ENCODE data around the gene ECM2.

ECM2 gene

DNA sequence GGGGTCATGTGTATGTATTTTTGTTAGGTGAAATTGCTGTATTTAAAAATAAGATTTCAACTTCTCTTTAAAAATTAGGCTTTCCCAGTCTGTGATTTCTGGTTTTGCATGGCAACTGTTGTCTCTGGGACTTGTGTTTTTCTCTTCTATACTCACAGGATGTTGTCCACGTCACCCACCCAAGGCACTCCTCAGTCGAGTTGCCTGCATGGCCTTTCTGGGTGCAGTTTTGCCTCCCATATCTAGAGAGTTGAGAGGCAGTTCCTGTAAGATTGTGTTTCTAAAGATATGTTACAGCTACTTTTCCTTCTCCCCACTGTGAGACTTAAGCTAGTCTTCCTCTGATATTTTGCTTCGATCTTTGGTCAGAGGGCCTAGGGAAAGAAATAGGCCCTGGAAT lies 51.2 kb downstream of the ECM2 start:
- no peak overlapping the region for H3K4me3 ChIP-seq (replicated peaks; ENCODE audit: low read depth, low read length)
- DNase-seq (ENCODE audit: extremely low read depth, insufficient read length), result no peak
- no peaks in the 10 kb centered on the region for H3K27me3 ChIP-seq (replicated peaks; ENCODE audit: control insufficient read depth, insufficient read depth, low read length)
- H3K36me3 ChIP-seq (ENCODE audit: control insufficient read depth, insufficient read depth, low read length), result no peaks in the 10 kb centered on the region
- TF ChIP-seq, protein P1, sequence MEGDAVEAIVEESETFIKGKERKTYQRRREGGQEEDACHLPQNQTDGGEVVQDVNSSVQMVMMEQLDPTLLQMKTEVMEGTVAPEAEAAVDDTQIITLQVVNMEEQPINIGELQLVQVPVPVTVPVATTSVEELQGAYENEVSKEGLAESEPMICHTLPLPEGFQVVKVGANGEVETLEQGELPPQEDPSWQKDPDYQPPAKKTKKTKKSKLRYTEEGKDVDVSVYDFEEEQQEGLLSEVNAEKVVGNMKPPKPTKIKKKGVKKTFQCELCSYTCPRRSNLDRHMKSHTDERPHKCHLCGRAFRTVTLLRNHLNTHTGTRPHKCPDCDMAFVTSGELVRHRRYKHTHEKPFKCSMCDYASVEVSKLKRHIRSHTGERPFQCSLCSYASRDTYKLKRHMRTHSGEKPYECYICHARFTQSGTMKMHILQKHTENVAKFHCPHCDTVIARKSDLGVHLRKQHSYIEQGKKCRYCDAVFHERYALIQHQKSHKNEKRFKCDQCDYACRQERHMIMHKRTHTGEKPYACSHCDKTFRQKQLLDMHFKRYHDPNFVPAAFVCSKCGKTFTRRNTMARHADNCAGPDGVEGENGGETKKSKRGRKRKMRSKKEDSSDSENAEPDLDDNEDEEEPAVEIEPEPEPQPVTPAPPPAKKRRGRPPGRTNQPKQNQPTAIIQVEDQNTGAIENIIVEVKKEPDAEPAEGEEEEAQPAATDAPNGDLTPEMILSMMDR (IDR thresholded peaks at IDR 0.05; ENCODE audit: insufficient read depth, low read length, poor library complexity, severe bottlenecking), result no peak

DNA sequence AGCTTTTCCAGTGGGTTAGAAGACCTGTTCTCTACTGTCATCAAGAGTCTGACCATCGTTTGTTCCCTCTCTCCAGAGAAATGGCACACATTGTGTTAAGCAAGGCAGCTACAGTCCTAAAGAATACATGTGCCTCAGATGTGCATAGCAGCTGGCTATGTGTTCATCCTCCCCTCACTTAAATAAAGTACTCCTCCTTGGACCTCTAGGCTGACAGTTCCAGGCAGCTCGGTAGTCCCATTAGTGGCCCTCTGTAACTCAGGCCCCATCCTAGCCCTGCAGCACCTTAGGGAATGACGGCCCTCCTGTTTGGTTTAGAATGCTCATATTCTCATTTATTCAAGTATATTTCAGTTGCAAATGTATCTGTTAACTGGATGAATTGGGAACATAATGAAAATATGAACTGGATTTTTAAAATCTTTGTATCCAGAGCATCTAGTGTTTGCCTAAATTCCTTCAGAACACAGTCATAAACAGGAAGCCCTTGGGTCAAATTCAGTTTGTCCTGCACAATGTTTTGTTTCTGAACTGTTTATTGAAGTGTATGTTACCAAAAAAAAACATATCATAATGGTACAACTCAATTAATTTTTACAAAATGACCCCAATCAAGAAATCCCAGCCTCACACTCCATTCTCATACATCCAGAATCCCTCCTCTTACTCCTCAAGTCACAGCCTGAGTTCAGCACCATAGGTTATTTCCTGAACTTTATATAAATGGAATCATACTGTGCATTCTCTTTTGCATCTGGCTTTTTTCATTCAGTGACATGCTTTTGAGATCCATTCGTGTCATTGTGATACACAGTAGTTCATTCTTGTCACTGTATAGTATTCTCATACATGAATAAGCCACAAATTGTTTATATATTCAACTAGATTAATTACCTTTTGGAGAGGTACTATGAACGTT lies 51.9 kb downstream of the ECM2 start:
- no peak for DNase-seq (ENCODE audit: extremely low read depth, insufficient read length)
- no peaks in the 10 kb centered on the region for H3K27me3 ChIP-seq (replicated peaks; ENCODE audit: control insufficient read depth, insufficient read depth, low read length)
- TF ChIP-seq, protein P1 (IDR thresholded peaks at IDR 0.05; ENCODE audit: insufficient read depth, low read length, poor library complexity, severe bottlenecking), result no peak
- no peaks in the 10 kb centered on the region for H3K36me3 ChIP-seq (ENCODE audit: control insufficient read depth, insufficient read depth, low read length)
- H3K4me3 ChIP-seq (replicated peaks; ENCODE audit: low read depth, low read length), result no peak overlapping the region

DNA sequence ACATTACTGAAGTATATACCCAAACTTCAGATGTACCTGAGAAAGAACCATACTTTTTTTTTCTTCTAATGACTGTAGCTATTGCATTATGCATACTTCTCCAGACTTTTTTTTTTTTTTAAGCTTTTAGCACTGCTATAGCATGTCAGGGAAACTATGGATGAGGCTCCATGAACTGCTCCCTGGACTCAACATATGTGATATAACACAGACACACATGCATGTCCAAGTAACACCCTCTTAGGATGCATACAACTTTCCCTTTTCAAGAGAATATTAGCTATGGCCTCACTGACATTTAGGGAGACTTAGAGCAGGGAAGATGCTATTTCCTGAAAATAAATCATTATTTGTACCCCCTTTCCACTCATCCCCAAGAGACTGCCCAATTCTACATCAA lies 53.0 kb downstream of the ECM2 start:
- DNase-seq (ENCODE audit: extremely low read depth, insufficient read length), result no peak
- H3K4me3 ChIP-seq (replicated peaks; ENCODE audit: low read depth, low read length), result no peak overlapping the region

DNA sequence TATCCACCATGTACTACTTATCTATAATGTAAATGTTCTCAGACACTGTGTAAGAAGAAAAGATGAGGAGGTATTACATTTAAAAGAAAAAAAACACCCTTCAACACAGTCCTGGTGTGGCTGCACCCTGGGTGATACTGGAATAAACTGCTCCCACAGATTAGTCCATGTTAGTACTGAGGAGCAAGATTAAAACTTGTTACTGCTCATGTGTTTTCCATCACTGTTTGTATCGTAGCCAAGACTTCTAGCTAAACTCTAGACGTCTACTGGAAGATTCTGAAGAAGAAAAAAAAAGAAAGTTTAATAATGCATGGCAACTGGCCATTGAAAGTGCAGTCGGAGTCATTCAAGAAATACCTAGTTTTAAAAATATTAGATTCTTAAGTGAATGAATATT lies 53.5 kb downstream of the ECM2 start, which contains the start of gene ASPN:
TSS of gene ASPN (minus strand) at position 178 of the 400 bp plus-strand sequence.
- H3K4me3 ChIP-seq (replicated peaks; ENCODE audit: low read depth, low read length), result no peak within 1 kb of the TSS

More for the DNA sequence above, 53.0 kb downstream of the ECM2 start:
- Histone ChIP-seq H3K27me3 (replicated peaks; ENCODE audit: control insufficient read depth, insufficient read depth, low read length) (no peaks in the 10 kb centered on the region), H3K36me3 (ENCODE audit: control insufficient read depth, insufficient read depth, low read length) (no peaks in the 10 kb centered on the region)
- TF ChIP-seq, protein P1 (IDR thresholded peaks at IDR 0.05; ENCODE audit: insufficient read depth, low read length, poor library complexity, severe bottlenecking), result no peak

DNA sequence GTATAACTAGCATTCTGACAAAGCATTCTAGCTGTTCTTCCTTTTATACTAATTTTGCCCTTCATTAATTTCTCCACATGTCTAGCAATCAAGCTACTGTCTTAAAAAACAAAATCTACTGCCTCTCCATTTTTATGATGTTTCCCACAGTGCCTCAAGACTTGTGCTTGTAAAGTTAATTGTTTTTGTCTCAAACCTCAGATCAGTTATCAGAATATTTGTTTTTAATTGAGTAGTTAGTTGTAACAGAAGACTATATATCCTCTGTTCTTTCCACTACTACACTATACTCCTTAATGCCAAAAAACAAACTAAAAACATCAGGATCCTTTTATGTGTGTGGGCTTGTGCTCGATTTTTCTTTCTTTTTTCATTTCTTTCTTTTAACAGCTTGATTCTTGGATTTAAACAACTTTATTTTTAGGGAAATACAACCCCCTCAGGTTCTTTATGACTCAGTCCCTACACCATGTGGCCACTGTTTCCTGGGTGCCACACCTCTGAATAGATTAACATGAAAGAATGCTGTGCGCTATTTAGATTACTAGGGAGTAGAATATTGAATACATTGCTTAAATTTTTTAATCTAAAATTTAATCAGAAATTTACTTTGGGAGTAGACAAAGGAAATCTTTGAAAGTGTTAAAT lies 54.7 kb downstream of the ECM2 start:
- no peak for DNase-seq (ENCODE audit: extremely low read depth, insufficient read length)
- TF ChIP-seq, protein P1 (IDR thresholded peaks at IDR 0.05; ENCODE audit: insufficient read depth, low read length, poor library complexity, severe bottlenecking), result no peak

More for the DNA sequence above, 53.5 kb downstream of the ECM2 start, which contains the start of gene ASPN:
- no peaks in the 10 kb centered on the region for H3K36me3 ChIP-seq (ENCODE audit: control insufficient read depth, insufficient read depth, low read length)
- DNase-seq (ENCODE audit: extremely low read depth, insufficient read length), result no peak
- H3K27me3 ChIP-seq (replicated peaks; ENCODE audit: control insufficient read depth, insufficient read depth, low read length), result no peaks in the 10 kb centered on the region
- TF ChIP-seq, protein P1 (IDR thresholded peaks at IDR 0.05; ENCODE audit: insufficient read depth, low read length, poor library complexity, severe bottlenecking), result no peak

More for the DNA sequence above, 54.7 kb downstream of the ECM2 start:
- no peaks in the 10 kb centered on the region for H3K36me3 ChIP-seq (ENCODE audit: control insufficient read depth, insufficient read depth, low read length)
- H3K27me3 ChIP-seq (replicated peaks; ENCODE audit: control insufficient read depth, insufficient read depth, low read length), result no peaks in the 10 kb centered on the region
- H3K4me3 ChIP-seq (replicated peaks; ENCODE audit: low read depth, low read length), result no peak overlapping the region
